NCI-H128 (cell line): Measurements from ENCODE around the gene CLEC2D.
"Not testable (repeated sequence)": the region's sequence is repeated elsewhere in the genome, so short reads cannot be mapped to it uniquely, and the experiment has no call there.

Experiments used
- DNase-seq: peaks from one replicate; lab custom pipeline; 2025; ENCODE audit not compliant: unreplicated experiment; lab: John Stamatoyannopoulos, UW

Gene CLEC2D

DNA sequence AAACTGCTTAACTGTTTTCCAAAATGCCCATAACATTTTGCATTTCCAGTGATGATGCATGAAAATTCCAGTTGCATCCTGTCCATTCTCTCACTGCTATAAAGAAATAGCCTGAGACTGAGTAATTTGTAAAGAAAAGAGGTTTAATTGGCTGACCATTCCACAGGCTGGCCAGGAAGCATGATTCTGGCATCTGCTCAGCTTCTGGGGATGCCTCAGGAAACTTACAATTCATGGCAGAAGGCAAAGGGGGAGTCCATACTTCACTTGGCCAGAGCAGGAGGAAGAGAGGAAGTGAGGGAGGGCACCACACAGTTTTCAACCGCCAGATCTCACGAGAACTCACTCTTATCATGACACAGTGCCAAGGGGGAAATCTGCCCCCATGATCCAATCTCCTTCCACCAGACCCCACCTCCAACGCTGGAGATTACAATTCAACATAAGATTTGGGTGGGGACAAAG, 18.2 kb upstream of the CLEC2D start:
- DNase-seq: no peak

DNA sequence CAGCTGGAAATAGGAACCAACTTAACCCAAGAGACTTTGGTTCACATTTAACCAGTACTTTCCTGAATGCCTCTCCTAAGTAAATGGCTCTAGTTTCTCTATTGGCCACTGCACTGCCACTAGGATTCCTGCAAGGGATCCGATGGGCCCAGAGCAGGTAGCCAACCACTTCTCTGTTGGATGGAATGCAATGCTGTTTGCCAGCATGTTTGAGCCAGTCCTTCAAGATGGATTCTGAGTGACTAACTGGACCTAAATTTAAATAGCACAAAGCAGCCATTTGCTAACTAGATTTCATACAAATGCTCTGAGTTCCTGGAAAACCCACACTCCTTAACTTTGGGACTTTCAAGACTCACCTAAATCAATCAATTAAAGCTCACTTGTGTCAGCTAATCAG, 9.5 kb upstream of the CLEC2D start:
- no peak for DNase-seq

DNA sequence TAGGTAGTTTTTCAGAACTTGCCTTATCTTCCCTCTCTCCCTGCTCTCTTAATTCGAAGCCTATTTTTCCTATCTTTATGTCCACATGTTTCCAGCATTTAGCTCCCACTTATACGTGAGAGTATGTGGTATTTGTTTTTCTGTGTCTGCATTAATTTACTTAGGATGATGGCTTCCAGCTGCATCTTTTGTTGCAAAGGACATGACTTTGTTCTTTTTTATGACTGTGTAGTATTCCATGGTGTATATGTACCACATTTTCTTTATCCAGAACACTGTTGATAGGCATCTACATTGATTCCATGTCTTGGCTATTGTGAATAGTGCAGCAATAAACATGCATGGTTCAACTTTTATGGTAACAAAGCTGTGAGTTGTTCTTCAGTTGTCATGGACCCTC, 7.8 kb upstream of the CLEC2D start:
- DNase-seq: no peak

DNA sequence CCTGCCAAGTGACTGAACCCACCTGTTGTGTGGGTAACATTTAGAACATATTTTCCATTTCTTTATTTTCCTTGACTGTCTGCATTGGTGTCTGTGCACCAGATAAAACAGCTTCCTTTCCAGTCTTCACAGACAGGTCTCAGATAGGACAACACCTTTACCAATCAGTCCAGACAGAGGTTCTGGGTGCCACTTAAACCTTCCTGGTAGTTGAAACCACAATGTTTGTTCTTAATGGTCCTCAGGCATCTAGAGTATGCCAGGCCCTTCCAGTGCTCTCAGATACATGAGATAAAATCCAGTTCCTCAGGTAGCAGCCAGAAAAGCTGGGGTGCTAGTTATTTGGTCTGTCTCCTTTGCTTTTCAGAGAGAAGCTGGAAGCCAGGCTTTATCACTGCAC, 7.0 kb upstream of the CLEC2D start:
- DNase-seq: no peak

DNA sequence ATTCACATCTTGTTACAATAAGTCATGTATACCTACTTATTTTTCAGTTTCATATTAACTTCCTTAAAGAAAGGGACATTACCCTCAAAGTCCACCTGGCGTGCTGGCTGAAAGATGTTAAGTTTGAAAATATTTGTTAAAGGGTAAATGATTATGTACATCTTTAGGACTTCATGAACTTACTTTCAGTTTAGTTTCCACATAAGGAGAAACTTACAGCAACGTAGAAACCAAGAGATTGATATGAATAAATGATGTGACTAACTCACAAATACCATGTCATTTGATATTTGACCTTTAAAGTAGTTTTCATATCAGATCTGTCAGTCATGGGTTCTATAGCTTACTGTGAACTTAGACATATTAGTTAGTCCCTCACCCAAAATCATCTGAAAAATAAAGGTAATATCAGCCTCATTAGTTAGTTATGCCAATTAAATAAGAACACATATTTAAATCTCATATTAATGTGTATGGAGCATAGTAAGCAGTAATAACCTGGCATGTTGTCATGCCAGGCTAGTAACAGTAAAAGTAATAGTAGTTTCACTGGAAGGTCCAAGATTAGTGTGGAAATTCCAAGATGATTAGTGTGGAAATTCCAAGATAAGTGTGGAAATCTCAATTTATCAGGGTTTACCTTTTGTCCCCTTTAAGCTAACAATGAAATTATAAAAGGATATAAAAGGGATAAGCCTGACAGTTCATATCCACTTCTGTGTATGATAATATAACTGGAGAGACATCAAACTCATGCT, 1.9 kb upstream of the CLEC2D start:
- no peak for DNase-seq

DNA sequence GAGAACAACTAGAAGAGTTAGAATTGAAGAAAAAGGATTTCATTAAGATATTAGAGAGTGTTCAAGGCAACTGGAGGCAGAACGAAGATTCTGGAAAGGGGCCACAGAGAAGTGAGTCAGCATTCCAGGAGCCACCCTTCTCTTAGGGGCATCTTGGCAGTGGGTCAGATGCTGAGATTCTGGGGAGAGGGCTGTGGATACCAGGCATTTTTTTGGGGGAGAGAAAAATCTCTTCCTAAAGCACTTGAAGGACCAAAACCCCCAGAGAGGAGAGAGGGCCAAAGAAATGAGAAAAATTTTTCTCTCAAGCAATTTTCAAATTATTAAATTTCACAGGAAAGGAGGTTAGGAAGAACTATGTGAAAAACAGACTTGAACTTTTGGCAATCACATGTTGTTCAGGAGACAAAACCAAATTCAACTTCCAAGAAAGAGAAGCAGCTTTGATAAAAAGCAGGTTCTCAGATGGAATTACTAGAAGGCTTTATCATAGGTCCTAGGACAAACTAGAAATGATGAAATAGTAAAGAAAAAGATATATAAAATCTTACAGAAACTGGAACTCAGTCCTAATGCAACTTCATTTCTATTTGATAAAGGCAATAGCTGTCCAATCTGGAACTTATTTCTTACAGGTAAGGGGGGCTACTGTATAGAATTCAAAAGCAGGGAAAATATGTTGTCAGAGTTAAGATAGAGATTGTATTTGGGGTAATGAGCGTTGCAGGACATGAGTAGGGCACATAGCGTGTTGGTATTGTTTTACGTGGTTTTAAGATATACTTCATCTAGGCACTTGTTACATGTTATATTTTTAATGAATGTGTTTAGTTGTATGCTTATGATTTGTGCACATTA, 1.1 kb upstream of the CLEC2D start:
- no peak for DNase-seq

DNA sequence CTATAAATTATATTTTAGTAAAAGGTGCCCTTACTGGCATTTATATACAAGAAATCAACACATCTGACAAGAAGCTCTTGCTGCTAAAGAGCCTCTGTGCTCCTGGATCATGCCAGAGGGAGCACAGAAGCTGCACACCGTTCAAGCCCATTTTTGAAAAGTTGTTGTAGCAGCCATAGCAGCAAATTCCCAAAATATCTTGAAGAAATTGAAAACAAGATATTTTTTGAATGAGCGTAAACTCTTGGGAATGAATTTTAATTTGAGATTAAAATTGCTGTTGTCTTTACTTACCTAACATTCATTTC, 540 bp upstream of the CLEC2D start:
- DNase-seq: no peak

DNA sequence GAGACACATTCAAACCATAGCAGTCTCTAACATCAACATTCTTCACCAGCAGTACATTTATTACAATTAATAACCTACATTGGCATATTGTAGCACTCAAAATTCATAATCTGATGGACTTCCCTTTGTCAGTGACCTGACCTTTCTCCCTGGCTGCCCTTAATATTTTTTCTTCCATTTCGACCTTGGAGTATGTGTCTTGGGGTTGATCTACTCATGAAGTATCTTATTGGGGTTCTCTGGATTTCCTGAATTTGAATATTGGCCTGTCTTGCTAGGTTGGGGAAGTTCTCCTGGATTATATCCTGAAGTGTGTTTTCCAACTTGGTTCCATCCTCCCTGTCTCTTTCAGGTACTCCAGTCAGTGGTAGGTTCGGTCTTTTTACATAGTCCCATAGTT, 2.8 kb downstream of the CLEC2D start:
- DNase-seq: not testable (repeated sequence)

DNA sequence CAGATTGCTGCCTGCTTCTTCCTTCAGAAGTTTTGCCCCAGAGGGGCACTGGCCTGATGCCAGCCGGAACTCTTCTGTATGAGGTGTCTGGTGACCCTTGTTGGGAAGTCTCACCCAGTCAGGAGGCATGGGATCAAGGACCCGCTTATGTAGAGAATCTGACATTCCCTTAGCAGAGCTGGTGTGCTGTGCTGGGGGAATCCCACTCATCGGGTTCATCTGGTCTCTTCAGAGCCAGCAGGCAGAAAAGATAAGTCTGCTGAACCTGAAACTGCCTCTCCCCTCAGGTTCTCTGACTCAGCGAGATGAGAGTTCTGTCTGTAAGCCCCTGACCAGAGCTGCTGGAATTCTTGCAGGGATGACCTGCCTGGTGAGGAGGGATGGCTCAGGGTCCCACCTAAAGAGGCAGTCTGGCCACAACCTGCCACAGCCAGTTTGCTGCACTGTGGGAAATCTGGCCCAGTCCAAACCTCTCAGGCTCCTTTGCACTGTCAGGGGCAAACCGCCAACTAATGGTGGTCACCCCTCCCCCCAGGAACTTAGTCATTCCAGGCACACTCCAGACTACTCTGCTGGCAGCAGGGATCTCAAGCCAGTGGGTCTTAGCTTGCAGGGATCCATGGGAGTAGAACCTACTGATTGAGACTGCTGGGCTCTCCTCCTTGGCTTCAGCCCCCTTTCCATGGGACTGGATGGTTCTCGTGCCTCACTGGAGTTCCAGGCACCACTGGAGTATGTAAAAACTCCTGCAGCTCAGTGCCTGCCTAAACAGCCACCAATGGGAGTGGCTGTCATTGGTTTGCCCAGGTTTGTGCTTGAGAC, 4.1 kb downstream of the CLEC2D start:
- DNase-seq: no peak

DNA sequence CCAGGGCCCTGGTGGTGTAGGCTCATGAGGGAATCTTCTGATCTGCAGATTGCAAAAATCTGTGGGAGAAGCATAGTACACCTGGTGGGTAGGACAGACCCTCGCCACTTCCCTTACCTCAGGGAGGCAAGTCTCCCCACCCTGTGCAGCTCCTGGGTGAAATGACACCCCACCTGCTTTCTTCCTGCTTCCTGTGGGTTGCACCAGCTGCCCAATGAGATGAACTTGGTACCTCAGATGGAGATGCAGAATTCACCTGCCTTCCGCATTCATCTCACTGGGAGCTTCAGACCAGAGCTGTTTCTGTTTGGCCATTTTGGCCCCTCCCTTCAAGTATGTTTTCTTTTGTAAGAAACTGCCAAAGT, 4.7 kb downstream of the CLEC2D start:
- no peak for DNase-seq

DNA sequence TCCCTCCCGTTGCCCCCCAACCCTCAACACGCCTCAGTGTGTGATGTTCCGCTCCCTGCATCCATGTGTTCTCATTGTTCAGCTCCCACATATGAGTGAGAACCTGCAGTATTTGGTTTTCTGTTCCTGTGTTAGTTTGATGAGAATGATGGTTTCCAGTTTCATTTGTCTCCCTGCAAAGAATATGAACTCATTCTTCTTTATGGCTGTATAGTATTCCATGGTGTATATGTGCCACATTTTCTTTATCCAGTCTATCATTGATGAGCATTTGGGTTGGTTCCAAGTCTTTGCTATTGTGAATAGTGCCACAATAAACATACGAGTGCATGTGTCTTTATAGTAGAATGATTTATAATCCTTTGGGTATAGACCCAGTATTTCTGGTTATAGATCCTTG, 13.0 kb downstream of the CLEC2D start:
- DNase-seq: not testable (repeated sequence)

DNA sequence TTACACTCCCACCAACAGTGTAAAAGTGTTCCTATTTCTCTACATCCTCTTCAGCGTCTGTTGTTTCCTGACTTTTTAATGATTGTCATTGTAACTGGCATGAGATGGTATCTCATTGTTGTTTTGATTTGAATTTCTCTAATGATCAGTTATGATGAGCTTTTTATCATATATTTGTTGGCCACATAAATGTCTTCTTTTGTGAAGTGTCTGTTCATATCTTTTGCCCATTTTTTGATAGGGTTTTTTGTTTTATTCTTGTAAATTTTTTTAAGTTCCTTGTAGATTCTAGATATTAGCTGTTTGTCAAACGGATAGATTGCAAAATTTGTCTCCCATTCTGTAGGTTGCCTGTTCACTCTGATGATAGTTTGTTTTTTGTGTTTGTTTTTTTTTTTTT, 13.4 kb downstream of the CLEC2D start:
- DNase-seq: not testable (repeated sequence)

DNA sequence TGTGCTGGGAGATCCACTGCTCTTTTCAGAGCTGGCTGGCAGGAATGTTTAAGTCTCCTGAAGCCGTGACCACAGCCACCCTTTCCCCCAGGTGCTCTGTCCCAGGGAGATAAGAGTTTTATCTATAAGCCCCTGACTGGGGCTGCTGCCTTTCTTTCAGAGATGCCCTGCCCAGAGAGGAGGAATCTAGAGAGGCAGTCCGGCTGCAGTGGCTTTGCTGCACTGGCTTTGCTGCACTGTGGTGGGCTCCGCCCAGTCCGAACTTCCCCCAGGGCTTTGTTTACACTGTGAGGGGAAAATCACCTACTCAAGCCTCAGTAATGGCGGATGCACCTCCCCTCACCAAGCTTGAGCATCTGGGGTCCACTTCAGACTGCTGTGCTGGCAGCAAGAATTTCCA, 15.9 kb downstream of the CLEC2D start:
- DNase-seq: not testable (repeated sequence)

DNA sequence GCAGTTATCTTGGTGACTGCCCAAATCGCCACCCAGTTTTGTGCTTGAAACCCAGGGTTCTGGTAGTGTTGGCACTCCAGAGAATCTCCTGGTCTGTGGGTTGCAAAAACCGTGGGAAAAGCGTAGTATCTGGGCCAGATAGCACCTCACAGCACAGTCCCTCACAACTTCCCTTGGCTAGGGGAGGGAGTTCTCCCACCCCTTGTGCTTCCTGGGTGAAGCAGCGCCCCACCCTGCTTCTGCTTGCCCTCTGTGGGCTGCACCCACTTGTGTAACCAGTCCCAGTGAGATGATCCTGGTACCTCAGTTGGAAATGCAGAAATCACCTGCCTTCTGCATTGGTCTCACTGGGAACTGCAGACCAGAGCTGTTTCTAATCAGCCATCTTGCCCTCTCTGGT, 16.4 kb downstream of the CLEC2D start:
- DNase-seq: no peak

DNA sequence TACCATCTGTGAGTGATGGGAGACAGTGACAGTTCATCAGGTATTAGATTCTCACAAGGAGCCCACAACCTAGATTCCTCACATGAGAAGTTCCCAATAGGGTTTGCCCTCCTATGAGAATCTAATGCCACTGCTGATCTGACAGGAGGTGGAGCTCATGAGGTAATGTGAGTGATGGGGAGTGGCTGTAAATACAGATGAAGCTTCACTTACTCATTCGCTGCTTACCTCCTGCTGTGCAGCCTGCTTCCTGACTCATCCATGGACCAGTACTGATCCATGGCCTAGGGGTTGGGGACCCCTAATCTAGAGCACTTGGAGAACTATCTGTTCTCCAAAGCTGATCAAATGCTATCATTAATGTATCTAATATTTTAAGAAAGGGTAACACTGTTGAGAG, 17.7 kb downstream of the CLEC2D start:
- DNase-seq: no peak

DNA sequence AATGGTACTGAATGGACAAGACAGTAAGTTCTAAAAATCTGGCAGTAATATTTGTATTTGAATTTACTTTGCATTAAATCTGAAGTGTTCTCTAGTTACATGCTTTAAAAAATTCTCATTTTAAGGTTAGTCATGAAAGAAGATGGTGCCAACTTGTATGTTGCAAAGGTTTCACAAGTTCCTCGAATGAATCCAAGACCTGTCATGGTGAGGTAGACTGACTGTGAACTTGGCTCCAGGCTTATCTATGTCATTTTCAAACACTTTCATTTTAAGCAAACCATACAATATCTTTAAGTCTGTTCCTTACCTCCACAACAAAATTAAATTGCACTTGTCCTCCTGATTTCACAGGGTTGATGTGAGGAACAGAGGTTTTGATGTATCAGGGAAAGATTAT, 23.4 kb downstream of the CLEC2D start:
- DNase-seq: no peak

DNA sequence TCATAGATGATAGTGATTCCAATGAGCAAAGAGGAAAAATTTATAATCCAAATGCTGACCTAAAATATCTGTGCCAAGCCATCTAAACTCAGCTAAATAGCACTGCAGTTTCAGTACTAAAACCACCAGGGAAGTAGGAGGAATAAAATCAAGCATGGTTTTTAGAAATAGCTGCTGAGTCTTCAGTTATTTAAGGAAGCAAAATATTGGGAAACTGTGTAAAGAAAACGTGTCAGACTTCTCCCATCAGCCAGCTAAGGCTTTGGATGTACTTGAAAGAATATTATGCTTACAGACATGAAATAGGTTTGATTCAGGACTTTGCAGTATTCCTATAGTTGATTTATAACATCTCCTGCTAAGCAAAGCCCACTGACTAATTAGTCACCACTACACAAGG, 24.7 kb downstream of the CLEC2D start:
- DNase-seq: no peak

DNA sequence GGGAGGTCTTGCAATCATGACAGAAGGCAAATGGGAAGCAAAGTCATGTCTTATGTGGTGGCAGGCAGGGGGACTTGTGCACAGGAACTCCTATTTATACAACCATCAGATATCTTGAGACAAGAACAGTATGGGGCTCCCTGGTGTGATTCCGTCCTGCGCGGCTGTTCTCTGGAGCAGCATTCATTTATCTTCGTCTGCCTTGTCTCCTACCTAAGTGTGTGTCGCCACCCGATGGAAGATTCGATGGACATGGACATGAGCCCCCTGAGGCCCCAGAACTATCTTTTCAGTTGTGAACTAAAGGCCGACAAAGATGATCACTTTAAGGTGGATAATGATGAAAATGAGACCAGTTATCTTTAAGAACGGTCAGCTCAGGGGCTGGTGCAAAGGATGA, 25.6 kb downstream of the CLEC2D start:
- not testable (repeated sequence) for DNase-seq

DNA sequence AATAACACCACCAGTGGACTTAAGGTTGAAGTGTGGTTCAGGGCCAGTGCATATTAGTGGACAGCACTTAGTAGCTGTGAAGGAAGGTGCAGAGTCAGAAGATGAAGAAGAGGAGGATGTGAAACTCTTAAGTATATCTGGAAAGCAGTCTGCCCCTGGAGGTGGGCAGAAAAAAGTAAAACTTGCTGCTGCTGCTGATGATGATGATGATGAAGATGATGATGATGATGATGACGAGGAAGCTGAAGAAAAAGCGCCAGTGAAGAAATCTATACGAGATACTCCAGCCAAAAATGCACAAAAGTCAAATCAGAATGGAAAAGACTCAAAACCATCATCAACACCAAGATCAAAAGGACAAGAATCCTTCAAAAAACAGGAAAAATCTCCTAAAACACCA, 26.1 kb downstream of the CLEC2D start:
- DNase-seq: not testable (repeated sequence)

DNA sequence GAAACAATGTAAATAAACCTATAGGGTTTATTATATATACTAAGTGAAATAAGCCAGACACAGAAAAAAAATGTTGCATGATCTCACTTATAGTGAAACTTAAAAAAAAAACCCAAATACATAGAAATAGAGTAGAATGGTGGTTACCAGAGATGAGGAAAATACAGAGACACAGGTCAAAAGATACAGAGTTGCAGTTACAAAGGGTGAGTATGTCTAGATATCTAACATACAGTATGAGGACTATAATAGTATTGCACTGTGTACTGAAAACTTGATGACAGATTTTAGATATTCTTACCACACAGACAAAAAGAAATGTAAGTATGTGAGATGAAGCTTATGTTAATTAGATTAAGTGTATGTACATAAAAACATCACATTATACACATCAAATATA, 28.1 kb downstream of the CLEC2D start:
- no peak for DNase-seq

DNA sequence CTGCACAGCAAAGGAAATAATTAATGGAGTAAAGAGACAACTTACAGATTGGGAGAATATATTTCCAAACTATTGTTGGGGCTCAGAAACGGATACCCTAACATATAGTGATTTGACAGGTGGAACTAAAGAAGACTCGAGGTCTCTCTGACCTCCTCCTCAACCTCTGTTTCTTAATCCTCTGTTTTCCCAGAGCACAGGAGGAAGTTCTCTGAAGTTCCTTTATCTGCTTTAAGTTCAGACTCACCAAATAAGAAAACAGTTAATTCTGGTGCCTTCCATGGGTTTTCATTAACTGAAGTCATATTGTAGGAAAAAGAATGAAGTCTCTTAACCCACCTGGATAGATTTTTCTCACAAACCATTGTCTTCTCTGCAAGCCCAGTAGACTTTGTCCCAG, 29.2 kb downstream of the CLEC2D start:
- no peak for DNase-seq
